ENCODE results near the gene USP38. TPM values are rescaled to one million over a fixed set of nuclear protein-coding genes. Genes with fewer than 3 reads are reported as not detected.

USP38 gene
- total and polyA plus RNA-seq, 2 of the 4 experiments (the other 2 are of a cell fraction), result 5.5 to 17.0 TPM

DNA sequence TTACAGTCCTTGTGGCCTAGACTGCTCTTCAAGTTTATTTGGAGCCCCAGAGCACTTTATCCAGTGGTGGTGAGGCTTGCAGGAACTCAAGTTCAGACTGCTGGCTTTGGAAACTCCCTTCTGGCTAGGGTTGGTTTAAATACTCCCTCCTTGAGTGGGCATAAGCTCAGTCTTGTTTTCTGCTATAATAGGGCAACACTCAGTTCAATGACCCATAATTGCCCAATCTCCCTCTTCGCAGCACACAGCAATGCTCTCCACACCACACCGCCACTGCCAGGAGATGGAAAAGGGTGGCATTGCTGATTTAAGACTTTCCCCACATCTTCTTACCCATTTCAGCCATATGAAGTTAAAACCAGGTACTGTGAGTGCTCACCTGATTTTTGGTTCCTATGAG is 27.9 kb upstream of the USP38 start:
- ChIA-PET CTCF (no interaction called here), POLR2A (ENCODE audit: unreplicated experiment) (no interaction called here)
- H2AK9ac ChIP-seq (replicated peaks; ENCODE audit: low read depth, low read length, poor library complexity), result no peak overlapping the region
- no peak overlapping the region for H3K56ac ChIP-seq (ENCODE audit: extremely low read depth, insufficient read depth, low read length)
- DNase-seq (no peak), ATAC-seq (ENCODE audit: low read depth) (no peak)
- no peak overlapping the region for H3K14ac ChIP-seq (replicated peaks; ENCODE audit: low read depth, low read length)
- no peak overlapping the region for H2BK15ac ChIP-seq (ENCODE audit: low read depth, low read length)
- WGBS, 2 experiments (ENCODE audit: extremely low coverage in 2 of 2, insufficient read length in 1 of 2), result no CpG with 5 or more reads among the region's 2 CpGs
- H3K9ac ChIP-seq (ENCODE audit: low read depth, low read length), result no peak overlapping the region
- H2BK5ac ChIP-seq (ENCODE audit: low read depth, low read length, poor library complexity, severe bottlenecking), result no peak overlapping the region
- no peaks in the 10 kb centered on the region; the same call in 1 of the 2 replicates for H3K9me3 ChIP-seq (ENCODE audit: control insufficient read depth, insufficient read depth, low read length)
- TF ChIP-seq MXI1 (IDR thresholded peaks at IDR 0.05; ENCODE audit: borderline replicate concordance, low read depth, low read length) (no peak), RAD21 (IDR thresholded peaks at IDR 0.05; ENCODE audit: low read length) (no peak), CEBPB (IDR thresholded peaks at IDR 0.05; ENCODE audit: low read depth, low read length) (no peak), MAFK (IDR thresholded peaks at IDR 0.05; ENCODE audit: low read depth, low read length) (no peak), FOS (IDR thresholded peaks at IDR 0.05; ENCODE audit: low read depth, low read length) (no peak)
- TF ChIP-seq, protein P1, sequence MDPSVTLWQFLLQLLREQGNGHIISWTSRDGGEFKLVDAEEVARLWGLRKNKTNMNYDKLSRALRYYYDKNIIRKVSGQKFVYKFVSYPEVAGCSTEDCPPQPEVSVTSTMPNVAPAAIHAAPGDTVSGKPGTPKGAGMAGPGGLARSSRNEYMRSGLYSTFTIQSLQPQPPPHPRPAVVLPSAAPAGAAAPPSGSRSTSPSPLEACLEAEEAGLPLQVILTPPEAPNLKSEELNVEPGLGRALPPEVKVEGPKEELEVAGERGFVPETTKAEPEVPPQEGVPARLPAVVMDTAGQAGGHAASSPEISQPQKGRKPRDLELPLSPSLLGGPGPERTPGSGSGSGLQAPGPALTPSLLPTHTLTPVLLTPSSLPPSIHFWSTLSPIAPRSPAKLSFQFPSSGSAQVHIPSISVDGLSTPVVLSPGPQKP (IDR thresholded peaks at IDR 0.05; ENCODE audit: borderline replicate concordance, low read depth, low read length), result no peak
- no peaks in the 10 kb centered on the region for H4K20me1 ChIP-seq (ENCODE audit: insufficient read depth, low read length)
- no peaks in the 10 kb centered on the region for H3K9me1 ChIP-seq (ENCODE audit: insufficient read depth, low read length)
- H4K91ac ChIP-seq (ENCODE audit: insufficient read depth, low read depth, low read length), result no peak overlapping the region
- intact Hi-C loops (cut with micrococcal nuclease) (no loop called here), dilution Hi-C loops (cut with HindIII; ENCODE audit: low sequenced_read_pairs, unreplicated experiment) (no loop called here), in situ Hi-C loops (cut with MboI; ENCODE audit: low sequenced_read_pairs) (no loop called here)
- H3K4me3 ChIP-seq (ENCODE audit: insufficient read depth, low read depth, low read length), result no peak overlapping the region
- BruUV-seq (replicated peaks), result no TSS peak
- H3K18ac ChIP-seq (ENCODE audit: low read depth, low read length), result no peak overlapping the region
- no peak overlapping the region for H3K27ac ChIP-seq (ENCODE audit: insufficient read depth, low read length)
- H3K36me3 ChIP-seq (ENCODE audit: control insufficient read depth, insufficient read depth, low read length), result no peaks in the 10 kb centered on the region
- H4K8ac ChIP-seq (ENCODE audit: low read depth in 2 of 2, low read length in 2 of 2), result no peak overlapping the region
- H3K4me2 ChIP-seq (ENCODE audit: low read depth, low read length), result no peak overlapping the region
- H3K4ac ChIP-seq (ENCODE audit: low read depth, low read length), result no peak overlapping the region
- H3K4me1 ChIP-seq (ENCODE audit: control insufficient read depth, insufficient read depth, low read length), result no peaks in the 10 kb centered on the region
- H4K5ac ChIP-seq (ENCODE audit: low read depth, low read length), result no peak overlapping the region
- H3K79me1 ChIP-seq (ENCODE audit: low read depth in 1 of 2, low read length in 2 of 2), result no peaks in the 10 kb centered on the region
- no peak overlapping the region for H2BK120ac ChIP-seq (ENCODE audit: low read depth, low read length)
- H3K23ac ChIP-seq (ENCODE audit: low read depth, low read length), result no peak overlapping the region
- H2AK5ac ChIP-seq (ENCODE audit: low read depth, low read length), result no peak overlapping the region
- no peaks in the 10 kb centered on the region for H3K27me3 ChIP-seq (ENCODE audit: control insufficient read depth, insufficient read depth, low read length)
- no peak overlapping the region for H2BK20ac ChIP-seq (ENCODE audit: low read depth, low read length)
- H2AFZ ChIP-seq (replicated peaks; ENCODE audit: low read length, poor library complexity), result no peak overlapping the region

Measured in IMR-90 (cell line).